GM12878 (cell line): ENCODE data around the gene MDC1. TPM values are rescaled to one million over a fixed set of nuclear protein-coding genes. Genes with fewer than 3 reads are reported as not detected.
A peak's percentile ranks its signal among the peaks of the same experiment; 100 is the strongest.

ENCODE experiments used
- ATAC-seq: fragments of 200-7000 bp; cut with Tn5 transposase; 3 replicates; pipeline ENCODE4 v1.9.1; 2020; ENCODE audit warnings: mild to moderate bottlenecking, moderate library complexity
- BruUV-seq: library from RNA; stranded (reverse); fragments of 400-500 nt; replicated peaks from 2 replicates; lab custom pipeline; 2021; lab: Mats Ljungman, UMichigan
- CTCF ChIA-PET: fragments of 300-600 bp; sonication (Branson Sonifier 250); formaldehyde crosslinking; extraction: SDS; loops from one replicate; lab custom pipeline; 2021; ENCODE audit warnings: inconsistent platforms; lab: Yijun Ruan, JAX
- POLR2A ChIA-PET: fragments of 350-600 bp; formaldehyde crosslinking; extraction: SDS; loops from one replicate; lab custom pipeline; 2021; ENCODE audit warnings: inconsistent platforms; lab: Charles Lee
- RAD21 ChIA-PET: fragments of 300-600 bp; sonication (Branson Sonifier 250); formaldehyde crosslinking; loops from one replicate; lab custom pipeline; 2023; ENCODE audit warnings: antibody characterized with exemption; ENCODE audit not compliant: unreplicated experiment; lab: Charles Lee
- SMC1A ChIA-PET: fragments of 300-600 bp; sonication (Branson Sonifier 250); formaldehyde crosslinking; loops from one replicate; lab custom pipeline; 2023; ENCODE audit not compliant: unreplicated experiment, uncharacterized antibody; lab: Charles Lee
- DNase-seq: peaks from one replicate; pipeline ENCODE4 v3.0.0-alpha.2; 2011; ENCODE audit warnings: low read depth, low spot score
- FAIRE-seq: peaks from 3 replicates; lab custom pipeline; 2011; peaks lifted over from hg19 to GRCh38; lab: Jason Lieb, UNC
- H2AFZ ChIP-seq: 2 replicates; pipeline ENCODE4 v1.6.0; 2011; ENCODE audit warnings: low read depth, low read length, control low read depth; ENCODE audit not compliant: control insufficient read depth
- H3K27ac ChIP-seq: 2 replicates; pipeline ENCODE4 v1.5.1; 2011; ENCODE audit warnings: control low read depth; ENCODE audit not compliant: control insufficient read depth, insufficient read depth
- H3K27me3 ChIP-seq, 2 experiments: replicated peaks in 1 of 2; 2 replicates each; pipeline versions ENCODE4 v1.6.0 to v1.6.1; 2011; ENCODE audit warnings: low read length in 1 of 2; ENCODE audit not compliant: control insufficient read depth in 2 of 2, insufficient read depth in 2 of 2
- H3K36me3 ChIP-seq, 2 experiments: 2 replicates each; pipeline ENCODE4 v1.5.1; 2011; ENCODE audit warnings: low read length in 1 of 2; ENCODE audit not compliant: control insufficient read depth in 2 of 2, insufficient read depth in 2 of 2
- H3K4me1 ChIP-seq: 2 replicates; pipeline ENCODE4 v1.6.1; 2011; ENCODE audit warnings: mild to moderate bottlenecking, low read length, moderate library complexity, mixed read lengths; ENCODE audit not compliant: control insufficient read depth, insufficient read depth
- H3K4me2 ChIP-seq: 2 replicates; pipeline ENCODE4 v1.6.0; 2011; ENCODE audit warnings: control low read depth; ENCODE audit not compliant: control insufficient read depth, insufficient read depth
- H3K4me3 ChIP-seq: fragments of 200-600 bp; sonication (generic); 2 replicates; pipeline ENCODE4 v1.5.1; 2016
- H3K79me2 ChIP-seq: 2 replicates; pipeline ENCODE4 v1.6.0; 2011; ENCODE audit warnings: low read length; ENCODE audit not compliant: control insufficient read depth, insufficient read depth
- H3K9ac ChIP-seq: 2 replicates; pipeline ENCODE4 v1.8.0; 2011; ENCODE audit warnings: low read length, control low read depth, mixed read lengths; ENCODE audit not compliant: control insufficient read depth, insufficient read depth
- H3K9me3 ChIP-seq: replicated peaks from 3 replicates; pipeline ENCODE4 v1.5.1; 2011; ENCODE audit warnings: mild to moderate bottlenecking, low read length; ENCODE audit not compliant: control insufficient read depth, insufficient read depth
- H4K20me1 ChIP-seq: 2 replicates; pipeline ENCODE4 v1.6.0; 2011; ENCODE audit not compliant: control insufficient read depth, insufficient read depth
- CHD2 ChIP-seq: IDR thresholded peaks from 2 replicates; pipeline ENCODE4 v1.6.1; 2011; ENCODE audit warnings: low read depth, low read length, improper control_type of control experiment, borderline replicate concordance
- CREM ChIP-seq: IDR thresholded peaks from 2 replicates; pipeline ENCODE4 v1.6.1; 2014; ENCODE audit warnings: antibody characterized with exemption, low read depth
- CTCF ChIP-seq, 3 experiments: IDR thresholded peaks in 2 of 3; conservative IDR thresholded peaks in 1 of 3; 2 replicates each; pipeline ENCODE4 v1.5.1; 2011; ENCODE audit warnings: low read depth in 3 of 3, low read length in 3 of 3, mild to moderate bottlenecking in 3 of 3, control low read depth in 2 of 3, moderate library complexity in 2 of 3, inconsistent platforms in 1 of 3, mixed read lengths in 1 of 3; ENCODE audit not compliant: control insufficient read depth in 2 of 3, insufficient read depth in 1 of 3; ENCODE audit errors: extremely low read depth in 1 of 3
- EP300 ChIP-seq, 2 experiments: fragments of 150-350 bp in 1 of 2; IDR thresholded peaks; 2 replicates each; pipeline ENCODE4 v1.6.1; 2011 to 2012; ENCODE audit warnings: low read depth in 2 of 2, low read length in 2 of 2, borderline replicate concordance in 1 of 2, improper control_type of control experiment in 1 of 2, inconsistent platforms in 1 of 2; ENCODE audit not compliant: control insufficient read depth in 1 of 2
- ESRRA ChIP-seq: IDR thresholded peaks from 2 replicates; pipeline ENCODE4 v1.6.1; 2012; ENCODE audit warnings: mild to moderate bottlenecking, low read length, improper control_type of control experiment
- GABPA ChIP-seq: IDR thresholded peaks from 2 replicates; pipeline ENCODE4 v1.6.1; 2014; ENCODE audit warnings: antibody characterized with exemption, low read depth, mild to moderate bottlenecking, inconsistent platforms
- IKZF2 ChIP-seq, 2 experiments: fragments of 450-650 bp; IDR thresholded peaks; 2 replicates each; pipeline ENCODE4 v1.6.1; 2017; ENCODE audit warnings: mild to moderate bottlenecking in 2 of 2, moderate library complexity in 2 of 2
- JUNB ChIP-seq: IDR thresholded peaks from 2 replicates; pipeline ENCODE4 v1.6.1; 2016; ENCODE audit warnings: antibody characterized with exemption, mild to moderate bottlenecking
- LARP7 ChIP-seq: fragments of 450-650 bp; IDR thresholded peaks from 2 replicates; pipeline ENCODE4 v1.6.1; 2017; ENCODE audit warnings: mild to moderate bottlenecking
- RAD51 ChIP-seq: fragments of 450-650 bp; IDR thresholded peaks from 2 replicates; pipeline ENCODE4 v1.6.1; 2016; ENCODE audit warnings: moderate library complexity, mild to moderate bottlenecking, inconsistent platforms
- SMAD1 ChIP-seq: fragments of 450-650 bp; IDR thresholded peaks from 2 replicates; pipeline ENCODE4 v1.6.1; 2018; ENCODE audit warnings: mild to moderate bottlenecking, low read depth; ENCODE audit not compliant: partially characterized antibody
- TAF1 ChIP-seq: IDR thresholded peaks from 2 replicates; pipeline ENCODE4 v1.6.1; 2011; ENCODE audit warnings: mild to moderate bottlenecking, low read depth, low read length, borderline replicate concordance
- TCF3 ChIP-seq: IDR thresholded peaks from 2 replicates; pipeline ENCODE4 v1.6.1; 2012; ENCODE audit warnings: low read depth, mild to moderate bottlenecking, low read length, borderline replicate concordance; ENCODE audit not compliant: insufficient read depth
- WGBS: methylation state at CpG from one replicate; pipeline ENCODE4 v1.1.6; 2016; ENCODE audit warnings: low lambda C conversion rate; ENCODE audit not compliant: insufficient replicate concordance, insufficient coverage; ENCODE audit errors: missing lambda C conversion rate; 5-methylcytosine and 5-hydroxymethylcytosine counted together
- in situ Hi-C: fragments of 300-500 bp; cut with MboI; formaldehyde crosslinking; loops from 9 replicates; pipeline ENCODE4 v1.14.3; 2018; ENCODE audit warnings: mixed read lengths
- intact Hi-C: fragments of 100-400 bp; cut with micrococcal nuclease; formaldehyde crosslinking; loops from one replicate; pipeline ENCODE4 v1.14.2; 2022; ENCODE audit not compliant: unreplicated experiment
- polyA plus RNA-seq, 11 experiments: library from polyadenylated mRNA; depleted of rRNA in 4 of 11; unstranded in 6 of 11; stranded (reverse) in 5 of 11; fragments of >200 nt; fragmentation: Nextera tagmentation in 4 of 11; fragmentation: Illumina TruSeq in 1 of 11; extraction: Ambion mirVana in 4 of 11; extraction: Trizol in 1 of 11; gene quantifications; 1 replicate in 1 of 11; 2 replicates in 10 of 11; pipeline versions ENCODE4 v1.2.1 to v1.2.3, GENCODE V29; 2011 to 2016; ENCODE audit warnings: inconsistent platforms in 2 of 11, missing spikeins in 2 of 11, low read depth in 1 of 11
- total RNA-seq, 4 experiments: library from RNA; depleted of rRNA in 3 of 4; stranded (reverse); fragments of >200 nt in 3 of 4; fragmentation: Illumina TruSeq in 1 of 4; extraction: Trizol in 1 of 4; gene quantifications; 2 replicates each; pipeline versions ENCODE4 v1.2.1 to v1.2.3, GENCODE V29; 2013 to 2021
- TF ChIP-seq, protein P1 (sequence below): fragments of 450-650 bp; IDR thresholded peaks from 2 replicates; pipeline ENCODE4 v1.6.1; 2017; ENCODE audit warnings: low read depth, mild to moderate bottlenecking, moderate library complexity
- TF ChIP-seq, protein P2 (sequence below): fragments of 450-650 bp; formaldehyde crosslinking; IDR thresholded peaks from 2 replicates; pipeline ENCODE4 v1.4.0; 2022; ENCODE audit warnings: mild to moderate bottlenecking, moderate library complexity

MDC1 gene
- total and polyA plus RNA-seq, 10 of the 15 experiments (the other 5 are each of a cell fraction or from before 2014, with no cell fraction given): 5.1 to 62.5 (median 22.4) TPM

GRCh38 chr6:30722280-30723112 is 5.4 kb upstream of the MDC1 start:
- Histone ChIP-seq H4K20me1 (peaks cover 10% of the 10 kb centered on the region), H3K4me3 (peak overlapping the region; percentile 88), H3K79me2 (peaks cover 76% of the 10 kb centered on the region), H3K27ac (peak overlapping the region; percentile 67), H2AFZ (no peak overlapping the region), H3K9ac (peak overlapping the region; percentile 86), H3K36me3 (peaks cover 21 to 24% of the 10 kb centered on the region in 2 experiments), H3K27me3 (no peaks in the 10 kb centered on the region), H3K9me3 (no peaks in the 10 kb centered on the region), H3K4me2 (peak overlapping the region; percentile 81), H3K4me1 (peaks cover 12% of the 10 kb centered on the region)
- FAIRE-seq (peak; percentile 77), DNase-seq (no peak), ATAC-seq (0 out of 3 replicates have a peak, but pooled peaks have one; percentile 0)
- intact Hi-C loops (loop anchor here (1.0 kb wide), 1 partner anchor 43 kb away; no protein-coding TSS in a partner anchor), in situ Hi-C loops (no loop called here)
- CTCF ChIA-PET: interaction anchor here (0.7 to 22.7 kb wide), 30 partner anchors 9 to 240 kb away, joined by 3 to 487 read pairs (median 6); partner anchors contain the start of genes DHX16, NRM and VARS2
- RAD21 ChIA-PET: interaction anchor here (1.0 to 11.2 kb wide), 11 partner anchors 10 to 365 kb away, joined by 3 to 209 read pairs (median 10); partner anchors contain the start of genes DHX16, NRM and VARS2
- POLR2A ChIA-PET: interaction anchor here (0.5 to 11.6 kb wide), 8 partner anchors 10 to 158 kb away, joined by 3 to 200 read pairs (median 5); partner anchors contain the start of gene NRM
- WGBS: under 1% methylated on average over 27 of the region's 27 CpGs
- SMC1A ChIA-PET: interaction anchor here (0.6 to 17.7 kb wide), 17 partner anchors 9 to 357 kb away, joined by 3 to 265 read pairs (median 4); partner anchors contain the start of genes DHX16 and MRPS18B
- BruUV-seq: no TSS peak
- TF ChIP-seq TCF3: 0 out of 2 replicates have a peak, but pooled peaks have one; percentile 17
- TF ChIP-seq CTCF (IDR thresholded peaks at IDR 0.05 in 2 of 3, conservative IDR thresholded peaks at IDR 0.05 in 1 of 3; ENCODE audit: control insufficient read depth in 2 of 3, extremely low read depth in 1 of 3, insufficient read depth in 1 of 3, low read depth in 3 of 3, low read length in 3 of 3): peak; percentile 90 to 95 (median 92)
- TF ChIP-seq LARP7: 0 out of 2 replicates have a peak, but pooled peaks have one; percentile 30
- TF ChIP-seq CREM: 0 out of 2 replicates have a peak, but pooled peaks have one; percentile 20
- no peak for TF ChIP-seq ESRRA
- no peak for TF ChIP-seq EP300 (IDR thresholded peaks at IDR 0.05; ENCODE audit: borderline replicate concordance in 1 of 2, control insufficient read depth in 1 of 2, low read depth in 2 of 2, low read length in 2 of 2)
- TF ChIP-seq CHD2: no peak
- no peak for TF ChIP-seq SMAD1
- TF ChIP-seq, protein P1, sequence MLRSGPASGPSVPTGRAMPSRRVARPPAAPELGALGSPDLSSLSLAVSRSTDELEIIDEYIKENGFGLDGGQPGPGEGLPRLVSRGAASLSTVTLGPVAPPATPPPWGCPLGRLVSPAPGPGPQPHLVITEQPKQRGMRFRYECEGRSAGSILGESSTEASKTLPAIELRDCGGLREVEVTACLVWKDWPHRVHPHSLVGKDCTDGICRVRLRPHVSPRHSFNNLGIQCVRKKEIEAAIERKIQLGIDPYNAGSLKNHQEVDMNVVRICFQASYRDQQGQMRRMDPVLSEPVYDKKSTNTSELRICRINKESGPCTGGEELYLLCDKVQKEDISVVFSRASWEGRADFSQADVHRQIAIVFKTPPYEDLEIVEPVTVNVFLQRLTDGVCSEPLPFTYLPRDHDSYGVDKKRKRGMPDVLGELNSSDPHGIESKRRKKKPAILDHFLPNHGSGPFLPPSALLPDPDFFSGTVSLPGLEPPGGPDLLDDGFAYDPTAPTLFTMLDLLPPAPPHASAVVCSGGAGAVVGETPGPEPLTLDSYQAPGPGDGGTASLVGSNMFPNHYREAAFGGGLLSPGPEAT: peak; percentile 31; the same call in 1 of the 2 replicates
- TF ChIP-seq, protein P2, sequence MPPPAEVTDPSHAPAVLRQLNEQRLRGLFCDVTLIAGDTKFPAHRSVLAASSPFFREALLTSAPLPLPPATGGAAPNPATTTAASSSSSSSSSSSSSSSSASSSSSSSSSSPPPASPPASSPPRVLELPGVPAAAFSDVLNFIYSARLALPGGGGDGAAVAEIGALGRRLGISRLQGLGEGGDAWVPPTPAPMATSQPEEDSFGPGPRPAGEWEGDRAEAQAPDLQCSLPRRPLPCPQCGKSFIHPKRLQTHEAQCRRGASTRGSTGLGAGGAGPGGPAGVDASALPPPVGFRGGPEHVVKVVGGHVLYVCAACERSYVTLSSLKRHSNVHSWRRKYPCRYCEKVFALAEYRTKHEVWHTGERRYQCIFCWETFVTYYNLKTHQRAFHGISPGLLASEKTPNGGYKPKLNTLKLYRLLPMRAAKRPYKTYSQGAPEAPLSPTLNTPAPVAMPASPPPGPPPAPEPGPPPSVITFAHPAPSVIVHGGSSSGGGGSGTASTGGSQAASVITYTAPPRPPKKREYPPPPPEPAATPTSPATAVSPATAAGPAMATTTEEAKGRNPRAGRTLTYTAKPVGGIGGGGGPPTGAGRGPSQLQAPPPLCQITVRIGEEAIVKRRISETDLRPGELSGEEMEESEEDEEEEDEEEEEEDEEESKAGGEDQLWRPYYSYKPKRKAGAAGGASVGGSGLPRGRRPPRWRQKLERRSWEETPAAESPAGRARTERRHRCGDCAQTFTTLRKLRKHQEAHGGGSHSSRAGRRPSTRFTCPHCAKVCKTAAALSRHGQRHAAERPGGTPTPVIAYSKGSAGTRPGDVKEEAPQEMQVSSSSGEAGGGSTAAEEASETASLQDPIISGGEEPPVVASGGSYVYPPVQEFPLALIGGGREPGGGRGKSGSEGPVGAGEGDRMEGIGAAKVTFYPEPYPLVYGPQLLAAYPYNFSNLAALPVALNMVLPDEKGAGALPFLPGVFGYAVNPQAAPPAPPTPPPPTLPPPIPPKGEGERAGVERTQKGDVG: no peak
- no peak for TF ChIP-seq RAD51
- no peak for TF ChIP-seq TAF1
- TF ChIP-seq JUNB: no peak
- peak; percentile 40 to 50; a peak in 3 of 4 replicates for TF ChIP-seq IKZF2 (IDR thresholded peaks at IDR 0.05)
- no peak for TF ChIP-seq GABPA
